DMS114 treated with DMSO at 0.1 percent for 48 hours (cell line): ENCODE measurements around the gene MAST4.

Source experiments
- DNase-seq: peaks from one replicate; lab custom pipeline; 2025; ENCODE audit not compliant: unreplicated experiment; lab: John Stamatoyannopoulos, UW

The MAST4 gene

GRCh38 chr5:67059744-67060490, 463.7 kb downstream of the MAST4 start:
- no peak for DNase-seq

GRCh38 chr5:67061511-67061910, 465.3 kb downstream of the MAST4 start:
- no peak for DNase-seq

GRCh38 chr5:67063055-67063454, 466.9 kb downstream of the MAST4 start:
- DNase-seq, result no peak

GRCh38 chr5:67063791-67064190, 467.6 kb downstream of the MAST4 start:
- no peak for DNase-seq

GRCh38 chr5:67065237-67065636, 469.0 kb downstream of the MAST4 start:
- DNase-seq, result no peak

GRCh38 chr5:67065696-67066095, 469.5 kb downstream of the MAST4 start:
- DNase-seq, result no peak

- DNase-seq, result no peak
Observed at GRCh38 chr5:67066815-67067214, 470.6 kb downstream of the MAST4 start.

GRCh38 chr5:67073045-67073680, 477.0 kb downstream of the MAST4 start:
- DNase-seq, result no peak

- no peak for DNase-seq
Observed at GRCh38 chr5:67077296-67077695, 481.1 kb downstream of the MAST4 start.

GRCh38 chr5:67081261-67081660, 485.1 kb downstream of the MAST4 start:
- no peak for DNase-seq

GRCh38 chr5:67082941-67083340, 486.7 kb downstream of the MAST4 start:
- DNase-seq, result no peak

GRCh38 chr5:67085616-67086015, 489.4 kb downstream of the MAST4 start:
- no peak for DNase-seq

- DNase-seq, result no peak
Observed at GRCh38 chr5:67089200-67089725, 493.1 kb downstream of the MAST4 start.

- DNase-seq, result no peak
Observed at GRCh38 chr5:67090040-67090439, 493.8 kb downstream of the MAST4 start.

GRCh38 chr5:67090593-67090992, 494.4 kb downstream of the MAST4 start:
- DNase-seq, result no peak

- no peak for DNase-seq
Observed at GRCh38 chr5:67092535-67092934, 496.3 kb downstream of the MAST4 start.

- DNase-seq, result no peak
Observed at GRCh38 chr5:67093279-67093678, 497.1 kb downstream of the MAST4 start.

GRCh38 chr5:67094476-67095300, 498.5 kb downstream of the MAST4 start:
- no peak for DNase-seq

GRCh38 chr5:67095346-67096171, 499.4 kb downstream of the MAST4 start:
- DNase-seq, result no peak

GRCh38 chr5:67098656-67099055, 502.5 kb downstream of the MAST4 start:
- DNase-seq, result no peak

- no peak for DNase-seq
Observed at GRCh38 chr5:67100301-67100700, 504.1 kb downstream of the MAST4 start.
